GM19043 (cell line): ENCODE results near the gene WNK2.
"Not testable (repeated sequence)": the region's sequence is repeated elsewhere in the genome, so short reads cannot be mapped to it uniquely, and the experiment has no call there.

Experiments
- ATAC-seq: cut with Tn5 transposase; IDR thresholded peaks from one replicate; pipeline ENCODE4 v1.9.1; 2021; ENCODE audit warnings: low read depth; ENCODE audit not compliant: unreplicated experiment

Gene WNK2

DNA sequence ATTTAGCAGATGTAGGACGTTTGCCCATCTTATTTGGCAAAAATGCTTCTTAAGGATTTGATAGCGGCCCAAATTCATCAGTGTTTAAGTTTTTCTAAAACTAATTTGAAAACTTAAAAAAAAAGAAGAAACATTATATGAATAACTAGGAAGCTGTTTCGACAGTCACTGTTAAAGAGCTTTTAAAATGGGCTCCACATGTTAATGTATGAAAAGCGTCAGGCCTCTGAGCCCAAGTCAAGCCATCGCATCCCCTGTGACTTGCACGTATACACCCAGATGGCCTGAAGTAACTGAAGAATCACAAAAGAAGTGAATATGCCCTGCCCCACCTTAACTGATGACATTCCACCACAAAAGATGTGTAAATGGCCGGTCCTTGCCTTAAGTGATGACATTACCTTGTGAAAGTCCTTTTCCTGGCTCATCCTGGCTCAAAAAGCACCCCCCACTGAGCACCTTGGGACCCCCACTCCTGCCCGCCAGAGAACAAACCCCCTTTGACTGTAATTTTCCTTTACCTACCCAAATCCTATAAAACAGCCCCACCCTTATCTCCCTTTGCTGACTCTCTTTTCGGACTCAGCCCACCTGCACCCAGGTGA, 163.5 kb downstream of the WNK2 start:
- not testable (repeated sequence) for ATAC-seq

DNA sequence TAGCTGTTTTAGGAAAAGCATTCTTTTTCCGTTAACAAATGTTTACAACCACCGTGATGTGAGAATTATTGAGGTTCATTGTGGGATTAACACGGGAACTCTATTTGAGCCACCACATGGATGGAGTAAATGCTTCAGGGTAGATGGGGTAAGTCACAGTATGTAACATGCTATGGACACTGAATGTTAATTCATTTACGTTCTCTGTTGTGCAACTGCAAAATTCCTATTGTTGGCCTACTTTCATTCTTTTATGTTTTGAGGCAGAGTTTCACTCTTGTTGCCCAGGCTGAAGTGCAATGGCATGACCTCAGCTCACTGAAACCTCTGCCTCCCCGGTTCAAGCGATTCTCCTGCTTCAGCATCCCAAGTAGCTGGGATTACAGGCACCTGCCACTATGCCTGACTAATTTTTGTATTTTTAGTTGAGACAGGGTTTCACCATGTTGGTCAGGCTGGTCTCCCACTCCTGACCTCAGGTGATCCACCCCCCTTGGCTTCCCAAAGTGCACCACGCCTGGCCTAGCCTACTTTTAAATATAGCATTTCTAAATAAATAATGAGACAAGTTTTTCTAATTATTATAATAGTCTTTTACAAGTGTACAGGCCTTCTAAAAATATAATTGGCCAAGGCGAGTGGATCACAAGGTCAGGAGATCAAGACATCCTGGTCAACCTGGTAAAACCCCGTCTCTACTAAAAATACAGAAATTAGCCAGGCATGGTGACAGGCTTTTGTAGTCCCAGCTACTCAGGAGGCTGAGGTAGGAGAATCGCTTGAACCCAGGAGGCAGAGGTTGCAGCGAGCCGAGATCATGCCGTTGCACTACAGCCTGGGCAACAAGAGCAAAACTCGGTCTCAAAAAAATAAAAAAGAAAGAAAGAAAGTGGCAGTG, 169.7 kb downstream of the WNK2 start:
- not testable (repeated sequence) for ATAC-seq

DNA sequence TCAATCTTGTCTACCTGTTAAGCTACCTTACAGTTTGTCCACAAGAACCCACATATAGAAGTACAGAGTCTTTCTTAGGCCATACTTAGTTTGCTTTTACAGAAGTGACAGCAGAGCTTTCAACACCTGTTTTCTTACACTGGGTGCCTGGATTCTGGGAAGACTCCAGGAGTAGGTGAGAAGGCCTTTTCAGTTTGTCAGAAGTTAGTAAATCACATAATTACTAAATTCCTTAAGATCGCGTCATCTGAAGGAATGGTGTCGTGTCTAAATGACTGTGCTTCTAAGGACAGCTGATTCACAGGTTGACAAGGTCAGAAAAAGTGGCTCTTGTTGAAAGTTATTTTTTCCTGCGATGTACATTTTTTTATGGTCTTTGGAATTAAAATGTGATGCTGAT, 170.5 kb downstream of the WNK2 start:
- ATAC-seq, result no peak

DNA sequence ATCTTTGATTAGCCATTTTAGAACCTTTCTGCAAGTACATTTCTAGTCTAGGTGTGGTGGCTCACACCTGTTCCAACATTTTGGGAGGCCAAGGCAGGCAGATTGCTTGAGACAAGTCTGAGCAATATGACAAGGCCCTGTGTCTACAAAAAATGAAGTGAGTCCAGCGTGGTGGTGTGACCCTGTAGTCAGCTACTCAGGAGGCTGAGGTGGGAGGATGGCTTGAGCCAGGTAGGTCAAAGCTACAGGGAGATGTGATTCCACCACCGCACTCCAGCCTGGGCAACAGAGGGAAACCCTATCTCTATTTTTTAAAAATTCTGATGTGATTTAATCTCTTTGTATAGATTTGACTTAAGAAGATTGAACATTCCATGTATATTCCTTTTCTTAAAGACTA, 171.9 kb downstream of the WNK2 start:
- ATAC-seq, result no peak

DNA sequence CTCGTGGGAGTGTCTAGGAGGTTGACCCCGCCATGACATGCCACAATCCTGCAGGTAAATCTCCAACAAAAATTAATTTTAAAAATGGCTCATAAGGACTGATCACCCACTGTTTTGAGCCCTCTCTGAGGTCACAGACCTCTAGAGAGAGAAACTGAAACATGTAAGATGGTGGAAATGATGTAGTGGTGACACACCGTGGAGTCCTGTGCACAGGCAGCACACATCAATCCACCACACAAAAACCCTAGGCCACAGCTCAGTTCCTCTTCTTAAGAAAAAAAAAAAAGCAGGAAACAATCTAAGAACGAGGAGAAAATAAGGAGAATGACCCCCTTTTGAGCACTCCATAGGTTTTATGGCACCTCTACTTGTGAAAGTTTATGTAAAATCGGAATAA, 173.7 kb downstream of the WNK2 start:
- no peak for ATAC-seq

DNA sequence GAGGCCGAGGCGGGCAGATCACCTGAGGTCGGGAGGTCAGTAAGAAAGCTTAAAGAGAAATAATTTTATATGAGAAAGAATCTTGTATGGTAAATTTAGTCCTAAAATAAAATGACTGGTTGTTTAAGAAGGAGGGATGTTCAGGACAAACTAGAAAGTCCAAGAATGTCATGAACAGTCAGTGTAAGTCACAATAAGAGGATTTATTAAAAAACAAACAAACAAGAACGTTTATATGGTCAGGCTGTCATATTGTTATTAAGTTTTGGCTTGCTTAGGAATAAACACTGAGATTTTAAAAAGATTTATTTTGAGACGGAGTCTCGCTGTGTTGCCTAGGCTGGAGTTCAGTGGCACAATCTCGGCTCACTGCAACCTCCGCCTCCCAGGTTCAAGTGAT, 176.0 kb downstream of the WNK2 start:
- not testable (repeated sequence) for ATAC-seq

DNA sequence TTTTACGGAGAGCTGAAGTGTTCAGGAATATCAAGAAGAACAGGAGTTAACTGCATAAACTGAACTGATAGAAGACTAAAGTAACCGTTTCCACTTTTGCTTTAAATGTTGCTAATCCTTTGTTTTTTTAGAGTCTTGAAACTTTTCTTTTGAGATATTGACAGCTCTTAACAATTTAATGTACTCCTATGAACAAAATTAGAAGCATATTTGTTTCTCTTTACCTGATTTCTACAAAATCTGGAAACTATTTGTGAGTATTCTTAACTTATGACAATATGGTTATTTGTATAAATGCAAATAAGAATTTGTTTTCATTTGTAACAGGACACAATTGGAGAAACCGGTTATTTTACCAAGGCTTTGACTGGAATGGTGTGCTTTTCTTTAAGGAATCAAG, 178.1 kb downstream of the WNK2 start:
- ATAC-seq, result no peak

DNA sequence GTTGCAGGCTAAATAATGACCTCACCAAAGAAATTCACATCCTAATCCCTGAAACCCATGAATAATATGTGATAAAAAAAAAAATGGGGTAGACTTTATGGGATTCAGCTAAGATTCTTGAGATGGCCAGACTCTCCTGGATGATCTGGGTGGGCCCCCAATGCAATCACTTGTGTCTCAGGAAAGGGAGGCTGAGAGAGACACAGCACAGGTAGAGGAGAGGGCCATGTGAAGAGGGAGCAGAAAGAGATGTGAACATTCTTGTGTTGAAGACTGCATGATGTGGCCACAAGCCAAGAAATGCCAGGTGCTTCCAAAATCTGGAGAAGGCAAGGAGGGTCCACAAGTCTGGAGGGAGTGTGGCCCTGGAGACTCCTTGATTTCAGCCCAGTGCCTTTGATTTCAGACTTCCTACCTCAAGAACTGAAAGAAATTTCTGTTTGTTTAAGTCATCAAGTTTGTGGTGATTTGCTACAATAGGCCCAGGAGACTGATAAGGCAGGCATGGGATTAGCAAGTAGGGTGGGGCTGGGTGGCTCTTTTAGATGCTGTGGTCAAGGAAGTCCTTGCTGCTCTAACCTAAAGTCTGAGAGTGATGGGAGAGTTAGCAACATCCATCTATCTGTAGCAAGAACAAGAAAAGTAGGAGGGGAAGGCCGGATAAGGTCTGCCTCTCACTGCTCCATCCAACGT, 180.9 kb downstream of the WNK2 start:
- no peak for ATAC-seq

DNA sequence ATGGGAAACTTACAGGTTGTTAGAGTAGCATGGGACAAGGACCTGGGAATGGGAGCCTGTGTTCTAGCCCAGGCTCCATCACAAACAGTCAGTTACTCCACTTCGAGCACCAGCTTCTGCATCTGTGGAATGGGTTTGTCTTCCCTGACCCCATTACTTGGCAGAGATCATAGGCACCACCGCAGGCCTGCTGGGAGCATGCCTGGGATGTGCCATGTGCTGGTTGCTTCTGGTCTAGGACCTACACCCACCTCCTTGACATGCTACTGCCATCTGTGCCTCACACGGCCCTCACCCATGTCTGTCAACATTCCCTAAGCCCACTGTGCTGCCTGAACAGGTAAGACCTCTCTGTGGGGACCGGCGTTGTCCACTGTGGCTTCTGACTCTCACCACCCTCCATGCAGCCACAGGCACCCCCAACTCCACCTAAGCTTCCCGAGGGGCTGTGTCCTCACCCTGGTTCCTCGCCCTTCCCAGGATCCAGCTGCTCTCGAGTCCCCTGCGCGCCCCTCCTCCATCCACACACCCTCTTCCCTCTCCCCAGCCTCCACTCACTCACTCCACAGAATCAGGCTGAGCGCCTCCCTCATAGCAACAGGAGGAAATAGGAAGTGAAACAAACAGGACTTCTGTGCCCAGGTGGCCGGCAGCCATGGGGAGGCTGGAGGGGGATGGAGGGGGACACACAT, 181.6 kb downstream of the WNK2 start:
- no peak for ATAC-seq

DNA sequence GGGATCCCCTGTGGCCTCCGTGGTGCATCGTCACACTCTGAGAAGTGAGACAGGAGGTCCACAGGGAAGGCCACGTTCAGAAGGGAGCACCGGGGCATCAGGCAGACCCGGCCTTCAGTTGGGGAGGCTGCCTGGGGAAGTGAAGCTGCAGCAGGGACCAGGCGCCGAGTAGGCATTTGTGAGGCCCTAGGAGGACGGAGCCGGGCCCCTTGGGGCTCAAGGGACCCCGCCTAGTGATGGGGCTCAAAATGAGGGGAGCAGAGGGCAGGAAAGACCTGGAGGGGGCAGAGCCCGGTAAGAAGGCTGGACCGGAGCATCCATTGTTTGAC, 182.1 kb downstream of the WNK2 start:
- ATAC-seq, result no peak

DNA sequence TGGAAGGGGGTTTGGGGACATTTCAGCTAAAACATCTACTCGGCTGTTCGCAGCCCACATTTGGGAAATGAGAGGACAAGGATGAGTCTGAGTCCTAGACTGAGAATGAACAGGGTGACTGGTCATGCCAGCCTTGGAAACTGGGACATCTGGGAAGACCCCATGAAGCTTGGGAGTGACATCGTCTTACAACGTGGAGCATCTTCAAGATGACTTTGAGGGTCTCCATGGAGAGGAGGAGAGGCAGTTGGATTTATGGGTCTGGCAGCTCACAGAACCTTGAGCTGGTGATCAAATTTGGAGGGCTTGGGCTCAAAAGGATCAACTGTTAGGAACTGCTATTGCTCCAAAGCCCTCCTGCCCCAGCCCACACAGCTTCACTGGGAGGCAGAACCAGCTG, 182.5 kb downstream of the WNK2 start:
- not testable (repeated sequence) for ATAC-seq

DNA sequence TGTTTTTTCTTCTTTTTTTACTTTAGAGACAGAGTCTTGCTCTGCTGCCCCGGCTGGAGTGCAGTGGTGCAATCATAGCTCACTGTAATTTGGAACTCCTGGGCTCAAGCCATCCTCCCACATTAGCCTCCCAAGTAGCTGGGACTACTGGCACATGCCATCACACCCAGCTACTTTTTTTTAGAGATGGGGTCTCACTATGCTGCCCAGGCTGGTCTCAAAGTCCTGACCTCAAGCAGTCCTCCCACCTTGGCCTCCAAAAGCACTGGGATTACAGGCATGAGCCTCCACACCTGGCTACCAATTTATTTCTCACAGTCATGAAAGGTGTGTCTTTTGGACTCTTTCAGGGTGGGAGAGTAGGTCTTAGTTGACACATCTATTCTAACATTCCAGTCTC, 184.5 kb downstream of the WNK2 start:
- no peak for ATAC-seq

DNA sequence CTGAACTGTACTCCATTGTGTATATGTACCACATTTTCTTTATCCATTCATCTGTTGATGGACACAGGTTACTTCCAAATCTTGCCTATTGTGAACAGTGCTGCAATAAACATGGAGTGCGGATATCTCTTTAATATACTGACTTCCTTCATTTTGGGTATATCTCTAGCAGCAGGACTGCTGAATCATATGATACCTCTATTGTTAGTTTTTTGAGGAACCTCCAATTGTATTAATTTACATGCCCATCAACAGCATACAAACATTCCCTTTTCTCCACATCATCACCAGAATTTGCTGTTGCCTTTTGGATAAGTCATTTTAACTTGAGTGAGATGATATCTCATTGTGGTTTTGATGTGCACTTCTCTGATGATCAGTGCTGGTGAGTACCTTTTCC, 185.7 kb downstream of the WNK2 start:
- ATAC-seq, result no peak
